Stimulated activated CD4-positive, alpha-beta T cell treated with anti-CD3 and anti-CD28 coated beads, TNF-alpha, amount 100 ng/mL, for 48 hours (primary cell): ENCODE data around the gene BAG3.
"Not testable (repeated sequence)": the region's sequence is repeated elsewhere in the genome, so short reads cannot be mapped to it uniquely, and the experiment has no call there.

Source experiments
- DNase-seq, 3 donors: peaks; one replicate each; pipeline ENCODE4 v3.0.0-alpha.2; 2020; ENCODE audit warnings: low read depth in 3 of 3

The BAG3 gene

GRCh38 chr10:119650692-119651513, at the start of gene BAG3:
BAG3 (plus strand) TSS chr10:119651380; CDS start chr10:119651676, 296 bp downstream.
- peak; percentile 57 to 81 (median 70) for DNase-seq

GRCh38 chr10:119602241-119603095, 48.7 kb upstream of the BAG3 start:
- peak in 2 of 3 donors; percentile 15 to 43 for DNase-seq

GRCh38 chr10:119604468-119604867, 46.7 kb upstream of the BAG3 start:
- no peak for DNase-seq

- peak in 1 of 3 donors; percentile 7 for DNase-seq
Measured at GRCh38 chr10:119608316-119609155, 42.6 kb upstream of the BAG3 start.

GRCh38 chr10:119609516-119609915, 41.7 kb upstream of the BAG3 start:
- no peak for DNase-seq

GRCh38 chr10:119611433-119611832, 39.7 kb upstream of the BAG3 start:
- DNase-seq = no peak

- DNase-seq = no peak
Measured at GRCh38 chr10:119613741-119614140, 37.4 kb upstream of the BAG3 start.

GRCh38 chr10:119614686-119615085, 36.5 kb upstream of the BAG3 start:
- no peak for DNase-seq

- no peak for DNase-seq
Measured at GRCh38 chr10:119616882-119617570, 34.2 kb upstream of the BAG3 start.

- no peak for DNase-seq
Measured at GRCh38 chr10:119619215-119619614, 32.0 kb upstream of the BAG3 start.

GRCh38 chr10:119619811-119620210, 31.4 kb upstream of the BAG3 start:
- not testable (repeated sequence) for DNase-seq

- no peak for DNase-seq
Measured at GRCh38 chr10:119620241-119621077, 30.7 kb upstream of the BAG3 start.

GRCh38 chr10:119621078-119621384, 30.1 kb upstream of the BAG3 start:
- no peak for DNase-seq

GRCh38 chr10:119625570-119626280, 25.5 kb upstream of the BAG3 start:
- DNase-seq = no peak

GRCh38 chr10:119630300-119630699, 20.9 kb upstream of the BAG3 start:
- no peak for DNase-seq

- no peak for DNase-seq
Measured at GRCh38 chr10:119633538-119634218, 17.5 kb upstream of the BAG3 start.

- DNase-seq = no peak
Measured at GRCh38 chr10:119634219-119634544, 17.0 kb upstream of the BAG3 start.

GRCh38 chr10:119637631-119638030, 13.5 kb upstream of the BAG3 start:
- DNase-seq = no peak

GRCh38 chr10:119638982-119639381, 12.2 kb upstream of the BAG3 start:
- no peak for DNase-seq
